BE2C (cell line): ENCODE measurements around the gene JDP2.

Source experiments
- DNase-seq: peaks from one replicate; pipeline ENCODE4 v3.0.0-alpha.2; 2020
- H3K27me3 ChIP-seq: fragments of 250-450 bp; sonication (Bioruptor Pico); 2 replicates; pipeline ENCODE4 v1.5.1; 2020; ENCODE audit warnings: mild to moderate bottlenecking
- H3K36me3 ChIP-seq: fragments of 250-450 bp; sonication (Bioruptor Pico); 2 replicates; pipeline ENCODE4 v1.5.1; 2020; ENCODE audit warnings: mild to moderate bottlenecking
- H3K4me1 ChIP-seq: fragments of 250-450 bp; sonication (Bioruptor Pico); 2 replicates; pipeline ENCODE4 v1.5.1; 2020
- H3K4me3 ChIP-seq: 2 replicates; pipeline ENCODE4 v1.5.1; 2011; ENCODE audit warnings: low read depth, low read length
- H3K9me3 ChIP-seq: fragments of 250-450 bp; sonication (Bioruptor Pico); 2 replicates; pipeline ENCODE4 v1.5.1; 2020
- CTCF ChIP-seq: IDR thresholded peaks from 2 replicates; pipeline ENCODE4 v1.5.1; 2012; ENCODE audit warnings: mild to moderate bottlenecking, low read depth, low read length

Gene JDP2

GRCh38 chr14:75427126-75427481 is 718 bp upstream of the JDP2 start:
- Histone ChIP-seq H3K4me3 (peak overlapping the region; percentile 76), H3K36me3 (no peaks in the 10 kb centered on the region), H3K9me3 (no peaks in the 10 kb centered on the region), H3K4me1 (no peaks in the 10 kb centered on the region), H3K27me3 (peaks cover 2% of the 10 kb centered on the region; the same call in 1 of the 2 replicates)
- DNase-seq, result no peak
- no peak for TF ChIP-seq CTCF

GRCh38 chr14:75428230-75429104 is 645 bp downstream of the JDP2 start:
- peak; percentile 23 for DNase-seq
- H3K36me3 ChIP-seq, result 0 out of 2 replicates have a peak, but pooled peaks cover 3% of the 10 kb centered on the region
- H3K27me3 ChIP-seq, result peaks cover 2% of the 10 kb centered on the region; the same call in 1 of the 2 replicates
- TF ChIP-seq CTCF, result no peak
- no peaks in the 10 kb centered on the region for H3K4me1 ChIP-seq
- H3K9me3 ChIP-seq, result no peaks in the 10 kb centered on the region
- H3K4me3 ChIP-seq, result peak overlapping the region; percentile 55

- no peak overlapping the region for H3K4me3 ChIP-seq
- peaks cover 6% of the 10 kb centered on the region for H3K4me1 ChIP-seq
- 0 out of 2 replicates have a peak, but pooled peaks cover 3% of the 10 kb centered on the region for H3K36me3 ChIP-seq
- peaks cover 2% of the 10 kb centered on the region; the same call in 1 of the 2 replicates for H3K27me3 ChIP-seq
- no peak for TF ChIP-seq CTCF
- H3K9me3 ChIP-seq, result no peaks in the 10 kb centered on the region
- no peak for DNase-seq
Observed at GRCh38 chr14:75429562-75429961, 1.7 kb downstream of the JDP2 start.

DNA sequence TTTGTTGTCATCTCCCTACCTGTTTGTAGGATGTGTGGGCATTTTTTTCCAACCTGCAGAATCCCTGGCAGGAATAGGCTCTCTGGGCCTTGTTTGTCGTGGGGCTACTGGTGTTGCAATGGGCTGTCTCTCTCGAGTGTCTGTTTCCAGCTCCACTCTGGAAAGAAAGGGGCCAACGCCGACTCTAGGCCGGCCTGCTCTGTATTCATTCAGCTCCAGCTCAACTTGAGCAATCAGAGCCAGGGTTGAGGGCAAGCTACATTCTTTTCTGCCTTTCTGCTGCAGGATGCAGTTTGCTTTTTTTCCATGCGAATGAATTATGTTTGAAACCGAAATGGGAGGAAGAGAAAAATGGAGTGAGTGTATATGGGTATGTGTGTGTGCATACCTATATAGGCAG is 2.3 kb downstream of the JDP2 start:
- Histone ChIP-seq H3K9me3 (no peaks in the 10 kb centered on the region), H3K4me1 (peaks cover 6% of the 10 kb centered on the region), H3K4me3 (no peak overlapping the region), H3K27me3 (peaks cover 2% of the 10 kb centered on the region; the same call in 1 of the 2 replicates), H3K36me3 (0 out of 2 replicates have a peak, but pooled peaks cover 3% of the 10 kb centered on the region)
- TF ChIP-seq CTCF, result no peak
- no peak for DNase-seq

DNA sequence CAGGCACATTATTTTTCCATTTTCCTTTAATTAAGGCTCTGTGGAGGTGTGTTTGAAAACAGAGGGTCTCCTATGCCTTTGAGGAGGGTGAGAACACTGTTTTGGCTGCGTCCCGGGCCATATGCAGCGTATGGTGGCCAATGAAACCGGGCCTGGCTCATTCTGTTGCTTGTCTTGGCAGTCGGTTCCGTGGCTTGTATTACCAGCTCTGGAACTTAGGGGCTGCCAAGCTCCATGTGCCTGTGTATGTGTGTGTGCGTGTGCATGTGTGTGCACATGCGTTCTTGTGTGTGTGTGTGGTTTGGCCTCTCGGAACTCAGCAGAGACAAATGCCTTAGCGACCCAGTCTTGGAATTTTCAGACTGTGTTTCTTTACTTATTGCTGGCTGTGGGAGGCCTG is 2.7 kb downstream of the JDP2 start:
- 0 out of 2 replicates have a peak, but pooled peaks cover 3% of the 10 kb centered on the region for H3K36me3 ChIP-seq
- peaks cover 2% of the 10 kb centered on the region; the same call in 1 of the 2 replicates for H3K27me3 ChIP-seq
- DNase-seq, result no peak
- peaks cover 6% of the 10 kb centered on the region for H3K4me1 ChIP-seq
- no peaks in the 10 kb centered on the region for H3K9me3 ChIP-seq
- TF ChIP-seq CTCF, result no peak
- no peak overlapping the region for H3K4me3 ChIP-seq

- Histone ChIP-seq H3K4me1 (peaks cover 6% of the 10 kb centered on the region), H3K4me3 (no peak overlapping the region)
- TF ChIP-seq CTCF, result no peak
Observed at GRCh38 chr14:75430976-75431375, 3.2 kb downstream of the JDP2 start.

More at GRCh38 chr14:75430976-75431375, 3.2 kb downstream of the JDP2 start:
- DNase-seq, result no peak
- Histone ChIP-seq H3K27me3 (peaks cover 2% of the 10 kb centered on the region; the same call in 1 of the 2 replicates), H3K9me3 (no peaks in the 10 kb centered on the region), H3K36me3 (0 out of 2 replicates have a peak, but pooled peaks cover 3% of the 10 kb centered on the region)
